Gastrocnemius medialis (tissue), 4 donors: ENCODE measurements around the gene EPN3.

Experiments used
- CTCF ChIP-seq, 5 experiments: fragments of 450-650 bp in 3 of 5; fragments of 200-600 bp in 2 of 5; sonication (generic) in 2 of 5; IDR thresholded peaks in 4 of 5; conservative IDR thresholded peaks in 1 of 5; 1 replicate in 4 of 5; 2 replicates in 1 of 5; pipeline ENCODE4 v1.5.1; 2016 to 2019; ENCODE audit warnings: antibody characterized with exemption in 5 of 5, mild to moderate bottlenecking in 3 of 5, moderate library complexity in 3 of 5
- POLR2A ChIP-seq, 2 donors: fragments of 450-650 bp; IDR thresholded peaks; one replicate each; pipeline ENCODE4 v1.6.1; 2017; ENCODE audit warnings: antibody characterized with exemption in 2 of 2, mild to moderate bottlenecking in 2 of 2, moderate library complexity in 2 of 2

GRCh38 chr17:50569592-50569991 is 37.1 kb downstream of the EPN3 start:
- no peak for TF ChIP-seq CTCF (IDR thresholded peaks at IDR 0.05 in 4 of 5, conservative IDR thresholded peaks at IDR 0.05 in 1 of 5)
- no peak for TF ChIP-seq POLR2A (IDR thresholded peaks at IDR 0.05)
